ENCODE measurements around the gene PDZRN4.

- no peak for TF ChIP-seq SIN3A (IDR thresholded peaks at IDR 0.05; ENCODE audit: borderline replicate concordance, insufficient read depth, low read length)
- TF ChIP-seq REST (IDR thresholded peaks at IDR 0.05; ENCODE audit: insufficient read depth in 1 of 2, low read depth in 2 of 2, low read length in 2 of 2) = no peak
Observed at GRCh38 chr12:41254004-41254914, 66.1 kb downstream of the PDZRN4 start.

Measured in PFSK-1 (cell line).